ENCODE data around the gene LATS2. TPM values are rescaled to one million over a fixed set of nuclear protein-coding genes. Genes with fewer than 3 reads are reported as not detected.

Gene LATS2
- total and polyA plus RNA-seq, 2 of the 8 experiments (the other 6 are each of a cell fraction or from before 2014, with no cell fraction given) = 8.3 to 26.2 TPM

DNA sequence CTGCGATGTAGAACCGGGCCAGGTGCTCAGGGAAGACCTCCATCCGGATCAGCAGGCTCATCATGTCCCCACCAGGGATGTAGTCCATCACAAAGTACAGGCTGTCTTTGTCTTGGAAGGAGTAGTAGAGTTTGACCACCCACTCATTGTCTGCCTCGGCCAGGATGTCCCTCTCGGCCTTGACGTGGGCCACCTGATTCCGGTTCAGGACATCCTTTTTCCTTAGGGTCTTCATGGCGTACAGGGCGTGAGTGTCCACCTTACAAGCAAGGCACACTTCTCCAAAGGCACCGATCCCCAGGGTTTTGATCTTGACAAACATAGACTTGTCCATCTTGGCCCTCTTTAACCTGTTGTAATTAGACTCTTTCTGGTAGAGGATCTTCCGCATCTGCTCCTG lies 78.0 kb downstream of the LATS2 start:
- FAIRE-seq = no peak

More for the DNA sequence above, 78.0 kb downstream of the LATS2 start:
- Histone ChIP-seq H4K8ac (ENCODE audit: extremely low read depth, insufficient read depth, low read length) (no peak overlapping the region), H2BK120ac (replicated peaks; ENCODE audit: low read depth, low read length) (no peak overlapping the region), H3K79me2 (ENCODE audit: control insufficient read depth in 1 of 2, insufficient read depth in 2 of 2, low read length in 2 of 2) (peaks cover 0 to 17% of the 10 kb centered on the region in 2 experiments; a peak in 3 of 4 replicates), H4K20me1 (replicated peaks in 1 of 2; ENCODE audit: control insufficient read depth in 1 of 2, insufficient read depth in 2 of 2, low read length in 2 of 2) (peaks cover 2 to 9% of the 10 kb centered on the region in 2 experiments), H3K27ac (ENCODE audit: low read depth, low read length) (peak overlapping the region; percentile 45; the same call in 1 of the 2 replicates), H3K4me2 (ENCODE audit: insufficient read depth in 1 of 2, low read depth in 2 of 2, low read length in 2 of 2) (no peak overlapping the region), H3K18ac (ENCODE audit: extremely low read depth, low read length) (no peak overlapping the region), H2BK15ac (ENCODE audit: low read length) (no peak overlapping the region), H4K5ac (ENCODE audit: insufficient read length, low read depth, low read length) (no peak overlapping the region), H3K36me3 (ENCODE audit: control insufficient read depth in 2 of 4, insufficient read depth in 4 of 4, low read length in 3 of 4) (peaks cover 27 to 51% (median 44%) of the 10 kb centered on the region in 4 experiments), H2BK20ac (ENCODE audit: low read length) (no peak overlapping the region), H3K9me3 (ENCODE audit: insufficient read depth in 2 of 2, low read depth in 1 of 2, low read length in 1 of 2) (no peaks in the 10 kb centered on the region), H3K14ac (ENCODE audit: insufficient read length) (no peak overlapping the region), H3K23ac (ENCODE audit: insufficient read length) (no peak overlapping the region), H3K23me2 (ENCODE audit: low read depth, low read length) (no peaks in the 10 kb centered on the region), H3K9ac (replicated peaks in 1 of 4; ENCODE audit: extremely low read depth in 1 of 4, low read depth in 3 of 4, low read length in 3 of 4) (no peak overlapping the region), H3K4ac (replicated peaks; ENCODE audit: insufficient read length, low read depth, low read length) (no peak overlapping the region), H3K27me3 (replicated peaks in 1 of 4; ENCODE audit: control insufficient read depth in 3 of 4, extremely low read depth in 1 of 4, insufficient read depth in 3 of 4, low read length in 3 of 4) (no peaks in the 10 kb centered on the region), H2AFZ (ENCODE audit: low read length) (no peak overlapping the region), H2BK5ac (ENCODE audit: low read depth, low read length) (no peak overlapping the region), H3K4me1 (replicated peaks in 1 of 4; ENCODE audit: control insufficient read depth in 3 of 4, insufficient read depth in 4 of 4, low read length in 3 of 4) (no peaks in the 10 kb centered on the region), H3K4me3 (ENCODE audit: extremely low read depth in 1 of 4, insufficient read depth in 2 of 4, low read depth in 3 of 4, low read length in 4 of 4) (no peak overlapping the region), H4K91ac (replicated peaks; ENCODE audit: insufficient read length, low read length) (no peak overlapping the region), H3K79me1 (ENCODE audit: low read depth, low read length) (peaks cover 5% of the 10 kb centered on the region; the same call in 1 of the 2 replicates), H2BK12ac (ENCODE audit: low read depth, low read length) (no peak overlapping the region), H2AK5ac (ENCODE audit: low read depth, low read length) (no peak overlapping the region), H3K56ac (replicated peaks; ENCODE audit: insufficient read length, low read depth, low read length) (no peak overlapping the region)
- POLR2A ChIA-PET (ENCODE audit: partially characterized antibody) = interaction anchor here (1.2 kb wide), 1 partner anchor 12 kb away, joined by 3 read pairs; no protein-coding TSS in a partner anchor
- no peak for TF ChIP-seq SP1 (IDR thresholded peaks at IDR 0.05; ENCODE audit: low read depth, low read length)
- no peak for TF ChIP-seq NRF1 (IDR thresholded peaks at IDR 0.05; ENCODE audit: low read depth, low read length)
- no peak for TF ChIP-seq POU5F1 (IDR thresholded peaks at IDR 0.05; ENCODE audit: low read depth, low read length)
- TF ChIP-seq SP2 (IDR thresholded peaks at IDR 0.05; ENCODE audit: low read length) = no peak
- 94% methylated on average over 11 of the region's 11 CpGs; no CpG with 5 or more reads in 1 of the 2 experiments for WGBS, 2 experiments (ENCODE audit: extremely low coverage in 1 of 2, insufficient coverage in 1 of 2, insufficient read length in 1 of 2, insufficient replicate concordance in 2 of 2, low coverage in 1 of 2, low lambda C conversion rate in 2 of 2, missing lambda C conversion rate in 1 of 2)
- CTCF ChIA-PET (ENCODE audit: partially characterized antibody) = no interaction called here
- DNase-seq (ENCODE audit: low read depth in 1 of 2, low spot score in 2 of 2) = no peak
